ENCODE data around the gene PCIF1.

GRCh38 chr20:45921337-45922189, 12.9 kb upstream of the PCIF1 start:
- no peak for TF ChIP-seq HNF4G (IDR thresholded peaks at IDR 0.05)
- TF ChIP-seq YY1 (IDR thresholded peaks at IDR 0.05) = no peak
- no peak for TF ChIP-seq CTCF (IDR thresholded peaks at IDR 0.05; ENCODE audit: low read depth, low read length, missing input control)
- no peak for TF ChIP-seq JUND (IDR thresholded peaks at IDR 0.05)
- TF ChIP-seq HNF4A (conservative IDR thresholded peaks at IDR 0.05) = peak in 1 of 2 donors; percentile 15
